IgD-negative memory B cell (primary cell): ENCODE data around the gene LRG1. TPM values are rescaled to one million over a fixed set of nuclear protein-coding genes. Genes with fewer than 3 reads are reported as not detected.
"Not testable (repeated sequence)": the region's sequence is repeated elsewhere in the genome, so short reads cannot be mapped to it uniquely, and the experiment has no call there.

ENCODE experiments used
- H3K27ac Mint-ChIP-seq, 3 donors: one replicate each; pipeline ENCODE4 v1.8.0; 2020 to 2022; ENCODE audit warnings: mild to moderate bottlenecking in 3 of 3, mixed read lengths in 3 of 3, moderate library complexity in 1 of 3
- H3K27me3 Mint-ChIP-seq: one replicate; pipeline ENCODE4 v1.8.0; 2021; ENCODE audit warnings: mixed read lengths
- H3K36me3 Mint-ChIP-seq: one replicate; pipeline ENCODE4 v1.8.0; 2020; ENCODE audit warnings: mild to moderate bottlenecking, mixed read lengths
- H3K4me1 Mint-ChIP-seq, 3 donors: one replicate each; pipeline ENCODE4 v1.8.0; 2020 to 2022; ENCODE audit warnings: mixed read lengths in 3 of 3, mild to moderate bottlenecking in 1 of 3
- H3K4me3 Mint-ChIP-seq, 4 donors: one replicate each; pipeline ENCODE4 v1.8.0; 2020 to 2022; ENCODE audit warnings: mild to moderate bottlenecking in 4 of 4, mixed read lengths in 4 of 4, moderate library complexity in 3 of 4
- H3K9me3 Mint-ChIP-seq, 3 donors: one replicate each; pipeline ENCODE4 v1.8.0; 2020 to 2021; ENCODE audit warnings: mixed read lengths in 3 of 3, mild to moderate bottlenecking in 1 of 3
- polyA plus RNA-seq: library from polyadenylated mRNA; unstranded; fragments of 300-500 nt; fragmentation: Illumina TruSeq; gene quantifications from one replicate; pipeline ENCODE4 v1.2.3, GENCODE V29; 2021

LRG1 gene
- polyA plus RNA-seq, 1 donor from 2014 or later: 0.81 TPM

GRCh38 chr19:4548238-4548584 lies 8.4 kb upstream of the LRG1 start:
- peaks cover 9% of the 10 kb centered on the region for H3K27me3 Mint-ChIP-seq
- H3K4me3 Mint-ChIP-seq: no peak overlapping the region
- H3K4me1 Mint-ChIP-seq: no peaks in the 10 kb centered on the region
- no peak overlapping the region for H3K27ac Mint-ChIP-seq
- no peaks in the 10 kb centered on the region for H3K36me3 Mint-ChIP-seq
- peaks cover 0 to 4% (median 0%) of the 10 kb centered on the region in 3 donors for H3K9me3 Mint-ChIP-seq

DNA sequence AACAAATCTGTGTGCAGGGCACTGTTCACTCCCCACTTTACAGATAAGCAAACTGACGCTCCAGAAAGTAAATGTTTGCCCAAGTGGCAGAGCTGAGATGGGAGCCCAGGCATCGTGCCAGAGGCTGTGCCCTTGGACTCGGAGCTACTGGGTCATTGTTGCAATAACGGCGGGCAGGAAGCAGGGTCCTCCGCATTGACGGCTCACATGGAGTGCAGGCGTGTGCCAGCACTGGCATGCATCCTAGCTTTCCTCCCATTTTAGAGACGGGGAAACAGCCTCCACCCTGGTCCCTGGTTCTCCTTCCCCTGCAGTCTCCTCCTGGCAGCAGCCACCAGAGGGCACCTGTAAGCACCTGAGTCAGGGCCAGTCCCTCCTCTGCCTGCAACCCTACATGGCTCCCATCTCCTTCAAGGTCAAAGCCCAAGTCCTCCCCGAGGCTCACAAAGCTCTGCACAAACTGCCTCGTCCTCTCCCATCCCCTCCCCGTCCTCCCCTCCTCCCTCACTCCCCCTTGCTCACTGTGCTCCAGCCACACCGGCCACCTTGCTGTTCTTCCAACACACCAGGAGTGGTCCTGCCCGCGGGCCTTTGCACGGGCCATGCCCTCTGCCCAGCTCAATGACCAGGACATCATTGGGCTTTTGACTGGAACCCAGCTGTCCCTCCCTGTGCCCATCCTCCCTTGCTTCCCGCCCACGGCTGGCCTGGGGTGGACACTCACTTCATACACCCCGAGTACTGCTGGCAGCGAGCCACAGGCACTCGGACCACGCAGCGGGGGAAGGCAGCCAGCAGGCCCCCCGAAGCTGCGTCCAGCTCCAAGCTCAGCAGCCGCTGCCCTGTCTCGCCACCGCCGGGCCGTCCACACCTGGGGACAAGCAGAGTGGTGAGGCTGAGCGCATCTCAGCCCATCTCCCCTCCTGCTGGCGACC lies 7.7 kb upstream of the LRG1 start:
- H3K4me3 Mint-ChIP-seq: peak overlapping the region in 1 of 4 donors; percentile 25
- H3K27me3 Mint-ChIP-seq: peaks cover 7% of the 10 kb centered on the region
- H3K36me3 Mint-ChIP-seq: no peaks in the 10 kb centered on the region
- no peak overlapping the region for H3K27ac Mint-ChIP-seq
- H3K4me1 Mint-ChIP-seq: no peaks in the 10 kb centered on the region
- H3K9me3 Mint-ChIP-seq: no peaks in the 10 kb centered on the region

GRCh38 chr19:4543842-4544647 lies 4.2 kb upstream of the LRG1 start:
- Mint-ChIP-seq H3K4me3 (no peak overlapping the region), H3K27me3 (peaks cover 3% of the 10 kb centered on the region), H3K36me3 (no peaks in the 10 kb centered on the region), H3K4me1 (peaks cover 6 to 11% (median 9%) of the 10 kb centered on the region in 3 donors), H3K9me3 (peaks cover 0 to 2% (median 0%) of the 10 kb centered on the region in 3 donors), H3K27ac (no peak overlapping the region)

GRCh38 chr19:4542896-4543841 lies 3.3 kb upstream of the LRG1 start:
- Mint-ChIP-seq H3K4me1 (peaks cover 6 to 11% (median 9%) of the 10 kb centered on the region in 3 donors), H3K36me3 (no peaks in the 10 kb centered on the region), H3K27ac (no peak overlapping the region), H3K9me3 (peaks cover 0 to 2% (median 0%) of the 10 kb centered on the region in 3 donors), H3K4me3 (no peak overlapping the region), H3K27me3 (peaks cover 3% of the 10 kb centered on the region)

DNA sequence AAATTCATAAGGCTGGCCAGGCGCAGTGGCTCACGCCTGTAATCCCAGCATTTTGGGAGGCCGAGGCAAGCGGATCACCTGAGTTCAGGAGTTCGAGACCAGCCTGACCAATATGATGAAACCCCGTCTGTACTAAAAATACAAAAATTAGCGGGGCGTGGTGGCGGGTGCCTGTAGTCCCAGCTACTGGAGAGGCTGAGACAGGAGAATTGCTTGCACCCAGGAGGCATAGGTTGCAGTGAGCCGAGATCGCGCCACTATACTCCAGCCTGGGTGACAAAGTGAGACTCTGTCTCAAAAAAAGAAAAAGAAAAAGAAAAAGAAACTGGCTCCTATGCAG lies 1.9 kb upstream of the LRG1 start:
- H3K4me3 Mint-ChIP-seq, H3K9me3 Mint-ChIP-seq: not testable (repeated sequence)

GRCh38 chr19:4541114-4541805 lies 1.4 kb upstream of the LRG1 start:
- Mint-ChIP-seq H3K4me1 (peaks cover 6 to 11% (median 9%) of the 10 kb centered on the region in 3 donors), H3K4me3 (no peak overlapping the region), H3K36me3 (no peaks in the 10 kb centered on the region)

More for the DNA sequence above, 1.9 kb upstream of the LRG1 start:
- H3K36me3 Mint-ChIP-seq, H3K27ac Mint-ChIP-seq, H3K27me3 Mint-ChIP-seq: not testable (repeated sequence)
- H3K4me1 Mint-ChIP-seq: peaks cover 6 to 11% (median 9%) of the 10 kb centered on the region in 3 donors

GRCh38 chr19:4539169-4539692 lies 605 bp downstream of the LRG1 start:
- H3K27me3 Mint-ChIP-seq: peaks cover 15% of the 10 kb centered on the region
- H3K4me3 Mint-ChIP-seq: no peak overlapping the region
- H3K36me3 Mint-ChIP-seq: no peaks in the 10 kb centered on the region
- H3K27ac Mint-ChIP-seq: no peak overlapping the region
- peaks cover 7 to 14% (median 11%) of the 10 kb centered on the region in 3 donors for H3K4me1 Mint-ChIP-seq
- peaks cover 0 to 2% (median 0%) of the 10 kb centered on the region in 3 donors for H3K9me3 Mint-ChIP-seq

More at GRCh38 chr19:4541114-4541805, 1.4 kb upstream of the LRG1 start:
- H3K9me3 Mint-ChIP-seq: peaks cover 0 to 2% (median 0%) of the 10 kb centered on the region in 3 donors
- H3K27ac Mint-ChIP-seq: no peak overlapping the region
- H3K27me3 Mint-ChIP-seq: peaks cover 12% of the 10 kb centered on the region

GRCh38 chr19:4538601-4538954 lies 1.3 kb downstream of the LRG1 start:
- Mint-ChIP-seq H3K36me3 (no peaks in the 10 kb centered on the region), H3K9me3 (peaks cover 0 to 2% (median 0%) of the 10 kb centered on the region in 3 donors), H3K4me3 (no peak overlapping the region), H3K27me3 (peaks cover 16% of the 10 kb centered on the region), H3K4me1 (peaks cover 7 to 14% (median 11%) of the 10 kb centered on the region in 3 donors), H3K27ac (no peak overlapping the region)

DNA sequence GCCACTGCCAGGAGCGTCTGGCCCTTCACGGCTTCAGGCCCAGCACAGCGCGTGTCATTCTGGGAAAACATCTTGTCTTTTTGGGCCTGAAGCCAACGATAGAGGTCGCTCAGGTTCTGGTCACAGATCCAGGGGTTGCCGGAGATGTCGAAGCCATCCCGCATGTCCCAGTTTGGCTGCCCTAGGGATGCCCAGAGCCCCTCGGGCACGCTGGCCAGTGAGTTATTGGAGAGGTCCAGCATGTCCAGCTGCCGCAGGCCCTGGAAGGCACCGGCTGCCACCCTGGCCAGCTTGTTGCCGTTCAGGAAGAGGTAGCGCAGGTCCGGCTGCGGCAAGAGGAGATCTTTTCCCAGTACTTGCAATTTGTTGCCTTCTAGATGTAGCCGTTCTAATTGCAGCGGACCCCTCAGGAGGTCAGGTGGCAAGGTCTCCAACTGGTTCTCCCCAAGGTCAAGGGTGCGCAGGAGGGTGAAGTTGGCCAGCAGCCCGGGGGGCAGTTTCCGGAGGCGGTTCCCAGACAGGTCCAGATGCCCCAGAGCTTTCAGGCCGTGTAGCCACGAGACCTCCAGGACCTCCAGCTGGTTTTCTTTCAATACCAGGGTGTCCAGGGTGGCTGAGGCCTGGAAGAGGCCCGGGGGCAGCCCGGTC lies 1.8 kb downstream of the LRG1 start:
- H3K36me3 Mint-ChIP-seq: no peaks in the 10 kb centered on the region
- no peak overlapping the region for H3K27ac Mint-ChIP-seq
- H3K27me3 Mint-ChIP-seq: peaks cover 18% of the 10 kb centered on the region
- no peak overlapping the region for H3K4me3 Mint-ChIP-seq
- H3K9me3 Mint-ChIP-seq: peaks cover 0 to 2% (median 0%) of the 10 kb centered on the region in 3 donors
- H3K4me1 Mint-ChIP-seq: peaks cover 7 to 17% (median 15%) of the 10 kb centered on the region in 3 donors

GRCh38 chr19:4536798-4537197 lies 3.0 kb downstream of the LRG1 start:
- Mint-ChIP-seq H3K4me1 (peaks cover 7 to 17% (median 15%) of the 10 kb centered on the region in 3 donors), H3K4me3 (no peak overlapping the region), H3K9me3 (peaks cover 0 to 2% (median 0%) of the 10 kb centered on the region in 3 donors), H3K27me3 (peaks cover 18% of the 10 kb centered on the region), H3K36me3 (no peaks in the 10 kb centered on the region), H3K27ac (no peak overlapping the region)

DNA sequence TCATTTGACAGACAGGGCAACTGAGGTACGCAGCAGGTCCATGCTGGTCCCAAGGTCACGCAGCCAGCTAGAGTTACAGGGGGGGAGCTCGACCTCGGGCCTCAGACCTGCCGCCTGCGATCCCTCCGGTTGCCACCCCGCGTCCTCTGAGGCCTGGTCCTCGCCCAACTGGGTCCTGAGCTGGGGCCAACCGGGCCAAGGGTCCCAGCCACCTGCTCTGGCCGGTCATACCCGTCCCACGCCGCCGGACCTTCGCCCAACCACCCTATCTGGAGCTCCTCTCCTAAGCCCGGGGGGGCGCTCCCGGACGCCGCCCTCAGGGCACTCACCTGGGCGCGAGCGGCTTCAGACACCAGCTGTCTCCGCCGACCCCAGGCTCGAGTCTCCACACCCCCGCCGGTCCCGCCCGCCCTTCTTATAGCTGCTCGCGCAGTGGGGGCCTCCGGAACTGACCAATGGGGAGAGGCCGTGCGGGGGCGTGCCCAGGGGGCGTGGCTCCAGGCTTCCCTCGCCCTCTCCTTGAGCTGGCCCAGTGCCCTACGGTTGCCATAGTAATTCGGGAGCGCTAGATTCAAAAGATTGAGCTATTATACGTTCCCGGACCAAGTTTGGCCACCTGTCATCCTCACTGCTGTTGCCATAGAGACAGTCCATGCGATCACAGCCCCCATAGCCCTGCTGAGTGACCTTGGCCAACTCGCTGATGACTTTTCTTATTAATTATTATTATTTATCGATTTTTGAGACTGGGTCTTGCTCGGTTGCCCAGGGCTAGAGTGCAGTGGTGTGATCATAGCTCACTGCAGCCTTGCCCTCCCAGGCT lies 4.8 kb downstream of the LRG1 start, which contains the start of gene PLIN5:
Gene PLIN5, minus strand, starts transcription at position 389 of the 823 bp plus-strand sequence. CDS start 1,150 bp downstream, outside the sequence.
- Mint-ChIP-seq H3K4me1 (peaks cover 4 to 12% (median 7%) of the 10 kb centered on the region in 3 donors), H3K27ac (no peak within 1 kb of the TSS), H3K36me3 (no peaks in the 10 kb centered on the region), H3K27me3 (peaks cover 18% of the 10 kb centered on the region), H3K4me3 (peak within 1 kb of the TSS in 2 of 4 donors; percentile 57 to 72), H3K9me3 (peaks cover 0 to under 1% (median 0%) of the 10 kb centered on the region in 3 donors)

DNA sequence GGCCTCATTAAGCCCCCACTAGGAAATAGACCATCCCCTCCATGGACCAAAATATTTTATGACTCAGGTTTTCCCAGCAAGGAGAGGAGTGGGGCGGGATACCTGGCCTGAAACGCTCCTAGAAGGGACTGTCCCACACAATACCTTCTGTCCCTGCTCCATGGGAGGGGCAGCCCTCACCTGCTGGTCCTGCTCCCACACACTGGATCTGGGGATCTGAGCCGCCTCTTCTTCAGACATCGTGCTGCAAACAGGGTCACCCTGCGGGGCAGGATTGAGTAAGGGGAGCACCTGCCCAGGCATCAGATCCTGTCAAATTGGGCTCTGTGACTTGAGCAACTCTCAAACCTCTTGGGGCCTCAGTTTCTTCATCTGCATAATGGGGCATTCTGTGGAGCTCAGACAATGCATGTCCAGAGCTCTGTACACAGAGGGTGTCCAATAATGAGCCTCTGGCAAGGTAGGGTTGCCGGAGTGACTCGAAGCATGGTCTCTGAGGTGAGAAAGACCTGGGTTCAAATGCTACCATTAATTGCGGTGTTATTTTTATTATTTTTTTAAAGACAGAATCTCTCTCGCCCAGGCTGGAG lies 5.9 kb downstream of the LRG1 start:
- no peak overlapping the region for H3K27ac Mint-ChIP-seq
- H3K36me3 Mint-ChIP-seq: no peaks in the 10 kb centered on the region
- H3K4me1 Mint-ChIP-seq: peaks cover 1 to 8% (median 3%) of the 10 kb centered on the region in 3 donors
- H3K9me3 Mint-ChIP-seq: no peaks in the 10 kb centered on the region
- no peak overlapping the region for H3K4me3 Mint-ChIP-seq
- peaks cover 15% of the 10 kb centered on the region for H3K27me3 Mint-ChIP-seq
